ENCODE measurements around the gene GPRIN2. TPM values are rescaled to one million over a fixed set of nuclear protein-coding genes. Genes with fewer than 3 reads are reported as not detected.
"Not testable (repeated sequence)": the region's sequence is repeated elsewhere in the genome, so short reads cannot be mapped to it uniquely, and the experiment has no call there.

Gene GPRIN2
- polyA plus RNA-seq, 2 donors = 3.1 to 6.2 TPM

DNA sequence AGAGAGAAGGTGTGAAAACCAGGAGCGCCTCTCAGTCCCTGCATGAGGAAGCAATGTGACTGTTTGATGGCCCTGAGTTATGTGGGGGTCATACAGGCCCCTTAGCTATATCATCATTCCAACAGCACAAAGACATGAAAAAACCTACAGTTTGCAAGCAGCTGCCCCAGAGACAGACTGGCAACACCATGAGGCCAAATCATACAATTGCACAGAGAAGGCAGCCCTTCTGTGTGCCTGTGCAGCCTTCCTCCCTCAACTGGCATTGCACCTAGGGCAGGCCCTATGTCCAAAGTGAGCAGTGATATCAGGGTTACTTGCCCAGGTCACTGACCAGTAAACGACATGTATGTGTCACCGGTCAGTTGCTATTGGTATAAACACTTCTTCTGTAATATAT lies 41.6 kb downstream of the GPRIN2 start:
- Histone ChIP-seq H3K27me3 (ENCODE audit: control insufficient read depth in 1 of 2, insufficient read depth in 2 of 2, low read length in 2 of 2) (no peaks in the 10 kb centered on the region), H3K4me1 (ENCODE audit: control insufficient read depth in 2 of 2, insufficient read depth in 2 of 2, low read length in 1 of 2) (no peaks in the 10 kb centered on the region), H3K27ac (ENCODE audit: low read depth in 2 of 2, low read length in 1 of 2) (no peak overlapping the region), H3K9me3 (ENCODE audit: control insufficient read depth in 2 of 2, insufficient read depth in 1 of 2, low read depth in 1 of 2, low read length in 1 of 2) (no peaks in the 10 kb centered on the region), H3K4me3 (ENCODE audit: low read depth in 1 of 2, low read length in 2 of 2) (no peak overlapping the region), H3K36me3 (ENCODE audit: control insufficient read depth in 2 of 2, insufficient read depth in 2 of 2, low read length in 1 of 2) (no peaks in the 10 kb centered on the region)
- 77 to 85% methylated on average over 3 of the region's 3 CpGs for WGBS, 2 donors

DNA sequence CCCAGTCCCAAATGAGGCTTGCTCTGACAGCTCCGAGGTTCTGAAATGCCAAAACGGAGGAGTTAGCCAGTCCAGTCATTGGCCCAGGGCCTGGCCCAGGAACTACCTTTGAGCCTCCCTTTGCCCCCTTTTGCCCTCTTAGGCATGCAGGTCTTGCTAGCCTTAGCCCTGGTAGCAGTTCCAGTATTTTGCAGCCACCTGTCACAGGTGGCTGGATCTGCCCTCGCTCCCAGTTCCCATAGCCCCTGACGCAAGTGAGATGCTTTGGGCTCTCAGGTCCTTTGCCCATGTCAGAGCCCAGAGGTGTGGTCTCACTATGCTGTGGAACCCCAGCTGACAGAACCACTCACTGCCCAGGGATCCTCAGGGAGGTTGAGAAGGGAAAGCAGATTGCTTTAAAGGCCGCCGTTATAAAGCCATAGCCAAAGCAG lies 42.0 kb downstream of the GPRIN2 start:
- WGBS, 2 donors = 80 to 84% methylated on average over 6 of the region's 6 CpGs
- Histone ChIP-seq H3K27me3 (ENCODE audit: control insufficient read depth in 1 of 2, insufficient read depth in 2 of 2, low read length in 2 of 2) (no peaks in the 10 kb centered on the region), H3K4me1 (ENCODE audit: control insufficient read depth in 2 of 2, insufficient read depth in 2 of 2, low read length in 1 of 2) (no peaks in the 10 kb centered on the region), H3K27ac (ENCODE audit: low read depth in 2 of 2, low read length in 1 of 2) (no peak overlapping the region), H3K36me3 (ENCODE audit: control insufficient read depth in 2 of 2, insufficient read depth in 2 of 2, low read length in 1 of 2) (no peaks in the 10 kb centered on the region), H3K4me3 (ENCODE audit: low read depth in 1 of 2, low read length in 2 of 2) (no peak overlapping the region), H3K9me3 (ENCODE audit: control insufficient read depth in 2 of 2, insufficient read depth in 1 of 2, low read depth in 1 of 2, low read length in 1 of 2) (no peaks in the 10 kb centered on the region)

DNA sequence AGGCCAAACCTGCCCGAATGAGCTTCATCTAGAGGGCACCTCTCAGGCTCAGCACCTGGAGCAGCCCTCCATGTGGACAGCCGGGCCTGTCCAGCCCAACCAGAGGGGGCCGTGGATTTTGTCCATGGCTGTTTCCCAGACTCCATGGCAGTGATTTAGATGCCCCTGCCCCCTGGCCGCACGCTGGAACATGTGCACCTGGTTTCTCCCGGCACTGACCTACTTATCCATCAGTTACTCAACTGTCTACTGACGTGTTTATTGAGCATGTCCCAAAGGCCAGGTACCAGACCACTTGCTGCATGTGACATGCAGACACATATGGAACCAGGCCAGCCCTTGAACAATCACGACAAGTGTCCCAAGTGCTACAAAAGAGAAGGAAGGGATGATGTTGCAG lies 43.1 kb downstream of the GPRIN2 start:
- H3K36me3 ChIP-seq (ENCODE audit: control insufficient read depth in 2 of 2, insufficient read depth in 2 of 2, low read length in 1 of 2); H3K27me3 ChIP-seq (ENCODE audit: control insufficient read depth in 1 of 2, insufficient read depth in 2 of 2, low read length in 2 of 2); H3K27ac ChIP-seq (ENCODE audit: low read depth in 2 of 2, low read length in 1 of 2); H3K9me3 ChIP-seq (ENCODE audit: control insufficient read depth in 2 of 2, insufficient read depth in 1 of 2, low read depth in 1 of 2, low read length in 1 of 2); H3K4me1 ChIP-seq (ENCODE audit: control insufficient read depth in 2 of 2, insufficient read depth in 2 of 2, low read length in 1 of 2); H3K4me3 ChIP-seq (ENCODE audit: low read depth in 1 of 2, low read length in 2 of 2): not testable (repeated sequence)
- no CpG with 5 or more reads among the region's 8 CpGs for WGBS, 2 donors

DNA sequence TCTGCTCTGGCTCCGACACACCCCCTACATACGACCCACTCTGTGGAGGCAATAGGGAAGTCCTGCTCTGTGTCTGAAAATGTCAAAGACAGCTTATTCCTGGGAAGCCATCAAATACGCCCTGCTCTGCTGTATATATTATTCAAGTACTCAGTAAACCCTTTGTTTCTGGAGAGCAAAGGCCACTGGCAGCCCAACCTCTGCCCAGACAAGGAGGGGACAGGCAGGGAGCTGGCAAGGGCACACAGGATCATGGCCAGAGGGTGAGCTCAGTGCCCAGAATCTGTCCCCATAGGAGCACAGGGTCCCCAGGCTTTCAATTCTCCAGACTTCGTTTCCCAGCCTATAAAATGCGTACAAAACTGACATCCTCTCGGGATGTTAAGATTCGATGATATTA lies 43.7 kb downstream of the GPRIN2 start:
- H3K9me3 ChIP-seq (ENCODE audit: control insufficient read depth in 2 of 2, insufficient read depth in 1 of 2, low read depth in 1 of 2, low read length in 1 of 2); H3K27ac ChIP-seq (ENCODE audit: low read depth in 2 of 2, low read length in 1 of 2); H3K27me3 ChIP-seq (ENCODE audit: control insufficient read depth in 1 of 2, insufficient read depth in 2 of 2, low read length in 2 of 2); H3K4me3 ChIP-seq (ENCODE audit: low read depth in 1 of 2, low read length in 2 of 2); H3K4me1 ChIP-seq (ENCODE audit: control insufficient read depth in 2 of 2, insufficient read depth in 2 of 2, low read length in 1 of 2); H3K36me3 ChIP-seq (ENCODE audit: control insufficient read depth in 2 of 2, insufficient read depth in 2 of 2, low read length in 1 of 2): not testable (repeated sequence)
- WGBS, 2 donors = 84 to 99% methylated on average over 2 to 3 of the region's 7 CpGs

DNA sequence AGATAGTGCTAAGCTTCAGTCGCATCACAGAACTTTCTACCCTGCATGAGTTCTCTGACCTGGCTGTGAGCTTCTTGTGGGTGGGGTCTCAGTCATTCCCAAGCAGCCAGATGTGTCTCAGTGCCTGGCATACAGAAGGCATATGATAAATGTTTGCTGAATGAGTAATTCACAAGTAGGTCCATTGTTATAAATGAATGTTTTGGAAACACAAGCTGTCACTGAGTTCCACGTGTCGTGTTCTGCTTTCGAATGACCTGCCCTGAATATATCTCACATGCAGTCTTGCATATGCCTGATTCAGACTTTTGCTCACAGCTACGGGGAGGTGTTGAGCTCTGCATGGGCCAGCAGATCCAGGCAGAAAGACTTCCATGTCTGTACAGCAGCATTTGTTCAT lies 44.5 kb downstream of the GPRIN2 start:
- H3K4me3 ChIP-seq (ENCODE audit: low read depth in 1 of 2, low read length in 2 of 2); H3K36me3 ChIP-seq (ENCODE audit: control insufficient read depth in 2 of 2, insufficient read depth in 2 of 2, low read length in 1 of 2); H3K9me3 ChIP-seq (ENCODE audit: control insufficient read depth in 2 of 2, insufficient read depth in 1 of 2, low read depth in 1 of 2, low read length in 1 of 2); H3K27ac ChIP-seq (ENCODE audit: low read depth in 2 of 2, low read length in 1 of 2); H3K27me3 ChIP-seq (ENCODE audit: control insufficient read depth in 1 of 2, insufficient read depth in 2 of 2, low read length in 2 of 2); H3K4me1 ChIP-seq (ENCODE audit: control insufficient read depth in 2 of 2, insufficient read depth in 2 of 2, low read length in 1 of 2): not testable (repeated sequence)
- no CpG with 5 or more reads among the region's 5 CpGs for WGBS, 2 donors

Other genes starting within 250 kb of the GPRIN2 start
- gene ANXA8L1, start 180.9 kb downstream of the GPRIN2 start, polyA plus RNA-seq = 100 to 1,000 TPM; 180 to 279 TPM
- under 1 TPM; 0.06 to 0.10 TPM for gene NPY4R, start 90.7 kb downstream of the GPRIN2 start, polyA plus RNA-seq
- 1 to 10 TPM; 1.2 to 2.1 TPM for gene SYT15, start 22.5 kb upstream of the GPRIN2 start, polyA plus RNA-seq